Measurements from ENCODE around the gene CDHR5. TPM values are rescaled to one million over a fixed set of nuclear protein-coding genes. Genes with fewer than 3 reads are reported as not detected.

Gene CDHR5
- total and polyA plus RNA-seq, 2 donors = 0.05 TPM; not detected in 1

GRCh38 chr11:607971-608659 is 16.6 kb downstream of the CDHR5 start:
- 97% methylated on average over 45 of the region's 45 CpGs for WGBS
- no peak for DNase-seq (ENCODE audit: low read depth in 6 of 9, low spot score in 9 of 9)

GRCh38 chr11:607020-607780 is 17.6 kb downstream of the CDHR5 start:
- DNase-seq (ENCODE audit: low read depth in 6 of 9, low spot score in 9 of 9) = no peak
- Histone ChIP-seq H3K9me3 (ENCODE audit: control insufficient read depth in 2 of 2, insufficient read depth in 1 of 2, low read length in 1 of 2) (no peaks in the 10 kb centered on the region), H3K27me3 (ENCODE audit: control insufficient read depth in 2 of 2, insufficient read depth in 1 of 2, low read length in 1 of 2) (no peaks in the 10 kb centered on the region), H3K4me1 (ENCODE audit: control insufficient read depth in 2 of 2, insufficient read depth in 2 of 2, low read length in 2 of 2) (no peaks in the 10 kb centered on the region), H3K36me3 (ENCODE audit: control insufficient read depth in 2 of 2, insufficient read depth in 2 of 2, low read length in 1 of 2) (peaks cover 91 to 100% of the 10 kb centered on the region in 2 donors), H3K4me3 (ENCODE audit: low read length in 2 of 2) (no peak overlapping the region), H3K27ac (ENCODE audit: low read depth in 1 of 2, low read length in 1 of 2) (no peak overlapping the region)
- WGBS = 97% methylated on average over 35 of the region's 35 CpGs

More at GRCh38 chr11:607971-608659, 16.6 kb downstream of the CDHR5 start:
- Histone ChIP-seq H3K36me3 (ENCODE audit: control insufficient read depth in 2 of 2, insufficient read depth in 2 of 2, low read length in 1 of 2) (peaks cover 97 to 100% of the 10 kb centered on the region in 2 donors), H3K9me3 (ENCODE audit: control insufficient read depth in 2 of 2, insufficient read depth in 1 of 2, low read length in 1 of 2) (no peaks in the 10 kb centered on the region), H3K4me1 (ENCODE audit: control insufficient read depth in 2 of 2, insufficient read depth in 2 of 2, low read length in 2 of 2) (no peaks in the 10 kb centered on the region), H3K4me3 (ENCODE audit: low read length in 2 of 2) (no peak overlapping the region), H3K27ac (ENCODE audit: low read depth in 1 of 2, low read length in 1 of 2) (no peak overlapping the region), H3K27me3 (ENCODE audit: control insufficient read depth in 2 of 2, insufficient read depth in 1 of 2, low read length in 1 of 2) (no peaks in the 10 kb centered on the region)

GRCh38 chr11:606245-606644 is 18.5 kb downstream of the CDHR5 start:
- 97% methylated on average over 19 of the region's 19 CpGs for WGBS
- Histone ChIP-seq H3K27me3 (ENCODE audit: control insufficient read depth in 2 of 2, insufficient read depth in 1 of 2, low read length in 1 of 2) (no peaks in the 10 kb centered on the region), H3K36me3 (ENCODE audit: control insufficient read depth in 2 of 2, insufficient read depth in 2 of 2, low read length in 1 of 2) (peaks cover 93 to 100% of the 10 kb centered on the region in 2 donors), H3K27ac (ENCODE audit: low read depth in 1 of 2, low read length in 1 of 2) (no peak overlapping the region), H3K9me3 (ENCODE audit: control insufficient read depth in 2 of 2, insufficient read depth in 1 of 2, low read length in 1 of 2) (no peaks in the 10 kb centered on the region), H3K4me1 (ENCODE audit: control insufficient read depth in 2 of 2, insufficient read depth in 2 of 2, low read length in 2 of 2) (no peaks in the 10 kb centered on the region), H3K4me3 (ENCODE audit: low read length in 2 of 2) (no peak overlapping the region)
- DNase-seq (ENCODE audit: low read depth in 6 of 9, low spot score in 9 of 9) = no peak

DNA sequence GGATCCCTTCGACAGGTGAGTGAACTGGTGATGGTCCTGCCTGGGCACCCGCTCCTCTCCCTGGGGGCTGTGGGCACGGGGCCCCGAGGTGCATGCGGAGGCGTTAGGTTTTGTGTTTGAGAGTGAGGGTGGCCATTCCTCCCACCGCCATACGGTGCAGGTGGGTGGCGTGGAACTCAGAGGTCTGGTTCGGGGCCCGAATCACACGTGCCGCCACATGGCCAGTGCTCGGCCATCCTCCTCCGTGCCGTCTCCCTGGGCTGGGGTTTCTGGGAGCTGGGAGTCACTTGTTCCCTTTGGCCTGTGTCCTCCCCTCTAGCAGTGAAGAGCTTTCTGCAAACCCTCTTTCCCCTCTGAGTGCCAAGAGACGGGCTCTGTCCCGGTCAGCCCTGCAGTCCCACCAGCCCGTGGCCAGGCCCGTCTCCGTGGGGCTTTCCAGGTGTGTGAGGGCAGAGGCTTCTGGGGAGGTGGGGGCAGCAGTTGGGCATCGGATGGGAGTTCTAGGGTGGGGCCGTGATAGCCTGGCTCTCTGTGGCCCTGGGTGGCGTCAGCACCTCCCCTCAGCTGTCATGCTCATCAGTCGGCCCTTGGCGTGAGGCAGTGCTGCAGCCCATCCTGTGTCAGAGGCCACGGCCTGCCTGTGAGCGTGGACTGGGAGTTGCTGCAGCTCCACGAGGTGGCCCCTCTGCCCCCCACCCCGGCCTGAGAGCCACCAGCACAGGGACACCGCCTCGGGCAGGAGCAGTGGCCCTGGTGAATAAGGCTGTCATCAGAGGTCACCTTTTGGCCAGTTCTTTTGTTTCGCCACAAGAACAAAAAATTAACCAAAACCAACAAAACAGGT is 19.2 kb downstream of the CDHR5 start:
- Histone ChIP-seq H3K4me1 (ENCODE audit: control insufficient read depth in 2 of 2, insufficient read depth in 2 of 2, low read length in 2 of 2) (no peaks in the 10 kb centered on the region), H3K27me3 (ENCODE audit: control insufficient read depth in 2 of 2, insufficient read depth in 1 of 2, low read length in 1 of 2) (no peaks in the 10 kb centered on the region), H3K4me3 (ENCODE audit: low read length in 2 of 2) (no peak overlapping the region), H3K36me3 (ENCODE audit: control insufficient read depth in 2 of 2, insufficient read depth in 2 of 2, low read length in 1 of 2) (peaks cover 89 to 92% of the 10 kb centered on the region in 2 donors), H3K9me3 (ENCODE audit: control insufficient read depth in 2 of 2, insufficient read depth in 1 of 2, low read length in 1 of 2) (no peaks in the 10 kb centered on the region), H3K27ac (ENCODE audit: low read depth in 1 of 2, low read length in 1 of 2) (no peak overlapping the region)
- DNase-seq (ENCODE audit: low read depth in 6 of 9, low spot score in 9 of 9) = no peak
- 98% methylated on average over 33 of the region's 33 CpGs for WGBS

DNA sequence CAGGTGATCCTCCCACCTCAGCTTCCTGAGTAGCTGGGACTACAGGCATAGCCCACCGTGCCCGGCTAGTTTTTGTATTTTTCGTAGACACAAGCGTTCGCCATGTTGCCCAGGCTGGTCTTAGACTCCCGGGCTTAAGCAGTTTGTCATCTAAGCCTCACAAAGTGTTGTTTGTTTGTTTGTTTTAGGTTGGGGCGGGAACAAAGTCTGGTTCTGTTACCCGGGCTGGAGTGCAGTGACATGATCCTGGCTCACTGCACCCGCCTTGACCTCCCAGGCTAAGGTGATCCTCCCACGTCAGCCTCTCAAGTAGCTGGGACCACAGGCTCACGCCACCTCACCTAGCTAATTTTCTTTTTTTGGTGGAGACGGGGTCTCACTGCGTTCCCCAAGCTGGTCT is 21.6 kb downstream of the CDHR5 start:
- WGBS = 97% methylated on average over 13 of the region's 13 CpGs
- H3K36me3 ChIP-seq (ENCODE audit: control insufficient read depth in 2 of 2, insufficient read depth in 2 of 2, low read length in 1 of 2) = peaks cover 86 to 89% of the 10 kb centered on the region in 2 donors
- no peaks in the 10 kb centered on the region for H3K9me3 ChIP-seq (ENCODE audit: control insufficient read depth in 2 of 2, insufficient read depth in 1 of 2, low read length in 1 of 2)
- no peak overlapping the region for H3K27ac ChIP-seq (ENCODE audit: low read depth in 1 of 2, low read length in 1 of 2)
- H3K27me3 ChIP-seq (ENCODE audit: control insufficient read depth in 2 of 2, insufficient read depth in 1 of 2, low read length in 1 of 2) = no peaks in the 10 kb centered on the region
- no peak for DNase-seq (ENCODE audit: low read depth in 6 of 9, low spot score in 9 of 9)
- no peak overlapping the region for H3K4me3 ChIP-seq (ENCODE audit: low read length in 2 of 2)
- H3K4me1 ChIP-seq (ENCODE audit: control insufficient read depth in 2 of 2, insufficient read depth in 2 of 2, low read length in 2 of 2) = no peaks in the 10 kb centered on the region

GRCh38 chr11:601573-602245 is 23.0 kb downstream of the CDHR5 start:
- Histone ChIP-seq H3K4me3 (ENCODE audit: low read length in 2 of 2) (no peak overlapping the region), H3K27me3 (ENCODE audit: control insufficient read depth in 2 of 2, insufficient read depth in 1 of 2, low read length in 1 of 2) (no peaks in the 10 kb centered on the region), H3K4me1 (ENCODE audit: control insufficient read depth in 2 of 2, insufficient read depth in 2 of 2, low read length in 2 of 2) (no peaks in the 10 kb centered on the region), H3K9me3 (ENCODE audit: control insufficient read depth in 2 of 2, insufficient read depth in 1 of 2, low read length in 1 of 2) (no peaks in the 10 kb centered on the region), H3K36me3 (ENCODE audit: control insufficient read depth in 2 of 2, insufficient read depth in 2 of 2, low read length in 1 of 2) (peaks cover 86 to 89% of the 10 kb centered on the region in 2 donors), H3K27ac (ENCODE audit: low read depth in 1 of 2, low read length in 1 of 2) (no peak overlapping the region)
- 97% methylated on average over 23 of the region's 23 CpGs for WGBS
- no peak for DNase-seq (ENCODE audit: low read depth in 6 of 9, low spot score in 9 of 9)

DNA sequence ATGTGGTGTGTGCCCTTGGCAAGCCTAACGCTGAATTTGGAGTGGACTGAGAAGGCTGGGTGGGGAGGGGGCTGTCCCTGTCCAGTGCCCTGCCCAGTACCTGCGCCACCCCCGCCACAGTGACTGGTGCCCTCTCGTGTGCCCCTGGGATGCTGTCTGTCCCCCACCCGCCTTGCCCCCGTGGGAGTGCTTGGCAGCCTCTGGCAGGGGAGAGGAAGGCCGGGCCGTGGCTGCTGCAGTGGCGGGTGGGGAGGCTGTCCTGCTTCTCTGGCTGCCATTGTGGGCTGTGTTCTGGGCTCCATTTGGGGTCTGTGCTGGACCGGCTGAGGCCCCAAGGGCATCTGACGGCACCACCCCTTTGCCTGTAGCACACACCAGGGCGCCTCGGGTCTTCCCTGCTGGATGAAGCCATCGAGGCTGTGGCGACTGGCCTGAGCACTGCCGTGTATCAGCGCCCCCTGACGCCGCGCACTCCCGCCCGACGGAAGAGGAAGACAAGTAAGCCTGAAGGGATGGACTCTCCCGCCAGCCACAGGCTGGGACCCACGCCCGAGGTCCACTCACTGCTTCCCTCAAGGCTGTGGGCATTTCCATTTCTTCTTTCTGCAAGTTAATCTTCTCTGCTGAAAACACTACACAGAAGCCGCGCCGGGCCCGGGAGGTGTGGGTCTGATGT is 26.6 kb downstream of the CDHR5 start:
- Histone ChIP-seq H3K4me1 (ENCODE audit: control insufficient read depth in 2 of 2, insufficient read depth in 2 of 2, low read length in 2 of 2) (no peaks in the 10 kb centered on the region), H3K36me3 (ENCODE audit: control insufficient read depth in 2 of 2, insufficient read depth in 2 of 2, low read length in 1 of 2) (peaks cover 79 to 86% of the 10 kb centered on the region in 2 donors), H3K27ac (ENCODE audit: low read depth in 1 of 2, low read length in 1 of 2) (no peak overlapping the region), H3K4me3 (ENCODE audit: low read length in 2 of 2) (no peak overlapping the region), H3K27me3 (ENCODE audit: control insufficient read depth in 2 of 2, insufficient read depth in 1 of 2, low read length in 1 of 2) (no peaks in the 10 kb centered on the region), H3K9me3 (ENCODE audit: control insufficient read depth in 2 of 2, insufficient read depth in 1 of 2, low read length in 1 of 2) (no peaks in the 10 kb centered on the region)
- 95% methylated on average over 30 of the region's 30 CpGs for WGBS
- DNase-seq (ENCODE audit: low read depth in 6 of 9, low spot score in 9 of 9) = no peak

GRCh38 chr11:597166-597725 is 27.5 kb downstream of the CDHR5 start:
- 97% methylated on average over 29 of the region's 29 CpGs for WGBS
- no peak overlapping the region for H3K4me3 ChIP-seq (ENCODE audit: low read length in 2 of 2)
- H3K36me3 ChIP-seq (ENCODE audit: control insufficient read depth in 2 of 2, insufficient read depth in 2 of 2, low read length in 1 of 2) = peaks cover 84 to 86% of the 10 kb centered on the region in 2 donors
- no peaks in the 10 kb centered on the region for H3K9me3 ChIP-seq (ENCODE audit: control insufficient read depth in 2 of 2, insufficient read depth in 1 of 2, low read length in 1 of 2)
- H3K27ac ChIP-seq (ENCODE audit: low read depth in 1 of 2, low read length in 1 of 2) = no peak overlapping the region
- H3K4me1 ChIP-seq (ENCODE audit: control insufficient read depth in 2 of 2, insufficient read depth in 2 of 2, low read length in 2 of 2) = no peaks in the 10 kb centered on the region
- H3K27me3 ChIP-seq (ENCODE audit: control insufficient read depth in 2 of 2, insufficient read depth in 1 of 2, low read length in 1 of 2) = no peaks in the 10 kb centered on the region
- DNase-seq (ENCODE audit: low read depth in 6 of 9, low spot score in 9 of 9) = no peak
